NCI-H187 (cell line): ENCODE data around the gene FLYWCH1.
A peak's percentile ranks its signal among the peaks of the same experiment; 100 is the strongest.
"Not testable (repeated sequence)": the region's sequence is repeated elsewhere in the genome, so short reads cannot be mapped to it uniquely, and the experiment has no call there.

Experiments used
- DNase-seq, 2 experiments: peaks; one replicate each; lab custom pipeline; 2025; lab: John Stamatoyannopoulos, UW

Gene FLYWCH1

DNA sequence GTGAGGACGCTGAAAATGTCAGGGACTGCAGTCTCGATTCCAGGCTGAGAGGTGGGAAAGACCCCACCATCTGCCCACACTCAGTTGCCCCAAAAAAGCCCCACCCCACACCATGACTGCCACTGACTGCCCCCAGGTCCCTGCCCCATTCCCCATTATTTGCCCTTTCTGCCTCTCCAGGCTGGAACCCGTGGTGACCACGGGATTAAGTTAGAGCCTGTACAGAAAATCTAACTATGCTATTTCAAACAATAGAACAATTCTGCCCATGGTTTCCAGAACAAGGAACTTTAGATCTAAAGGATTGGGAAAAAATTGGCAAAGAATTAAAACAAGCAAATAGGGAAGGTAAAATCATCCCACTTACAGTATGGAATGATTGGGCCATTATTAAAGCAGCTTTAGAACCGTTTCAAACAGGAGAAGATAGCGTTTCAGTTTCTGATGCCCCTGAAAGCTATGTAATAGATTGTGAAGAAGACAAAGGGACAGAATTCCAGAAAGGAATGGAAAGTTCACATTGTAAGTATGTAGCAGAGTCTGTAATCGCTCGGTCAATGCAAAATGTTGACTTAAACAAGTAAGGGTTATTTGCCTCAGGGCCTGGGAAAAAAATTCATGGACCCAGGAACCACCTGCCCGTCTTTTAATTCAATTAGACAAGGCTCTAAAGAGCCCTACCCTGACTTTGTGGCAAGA, 14.4 kb downstream of the FLYWCH1 start:
- DNase-seq: no peak

DNA sequence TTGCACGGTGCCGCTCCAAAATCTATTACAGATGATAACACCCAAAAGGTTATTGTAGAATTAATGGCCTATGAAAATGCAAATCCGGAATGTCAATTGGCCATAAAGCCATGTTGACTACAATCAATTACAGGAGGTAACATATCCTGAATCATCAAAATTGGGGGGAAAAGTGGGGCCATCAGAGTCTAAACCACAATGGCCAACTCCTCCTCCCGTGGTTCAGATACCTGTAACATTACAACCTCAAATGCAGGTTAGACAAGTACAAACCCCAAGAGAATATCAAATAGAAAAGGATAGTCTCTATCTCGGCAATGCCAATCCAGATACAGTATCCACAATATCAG, 14.9 kb downstream of the FLYWCH1 start:
- DNase-seq: no peak

DNA sequence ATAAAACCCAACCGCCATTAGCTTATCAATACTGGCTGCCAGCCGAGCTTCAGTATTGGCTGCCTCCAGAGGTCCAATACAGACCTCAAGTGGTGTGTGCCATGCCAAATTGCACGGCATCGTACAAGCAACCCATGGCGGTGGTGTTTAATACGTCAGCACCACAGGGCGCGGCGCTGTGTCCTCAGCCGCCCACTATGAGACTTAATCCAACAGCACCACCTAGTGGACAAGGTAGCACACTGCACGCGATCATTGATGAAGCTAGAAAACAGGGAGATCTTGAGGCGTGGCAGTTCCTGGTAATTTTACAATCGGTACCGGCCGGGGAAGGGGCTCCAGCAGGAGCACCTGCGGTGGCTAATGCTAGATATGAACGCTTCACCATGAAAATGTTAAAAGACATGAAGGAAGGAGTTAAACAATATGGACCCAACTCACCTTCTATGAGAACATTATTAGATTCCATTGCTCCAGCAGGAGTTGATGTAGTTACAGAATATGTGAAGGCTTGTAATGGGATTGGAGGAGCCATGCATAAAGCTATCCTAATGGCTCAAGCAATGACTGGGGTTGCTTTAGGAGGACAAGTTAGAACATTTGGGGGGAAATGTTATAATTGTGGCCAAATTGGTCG, 15.4 kb downstream of the FLYWCH1 start:
- DNase-seq: peak; percentile 93

DNA sequence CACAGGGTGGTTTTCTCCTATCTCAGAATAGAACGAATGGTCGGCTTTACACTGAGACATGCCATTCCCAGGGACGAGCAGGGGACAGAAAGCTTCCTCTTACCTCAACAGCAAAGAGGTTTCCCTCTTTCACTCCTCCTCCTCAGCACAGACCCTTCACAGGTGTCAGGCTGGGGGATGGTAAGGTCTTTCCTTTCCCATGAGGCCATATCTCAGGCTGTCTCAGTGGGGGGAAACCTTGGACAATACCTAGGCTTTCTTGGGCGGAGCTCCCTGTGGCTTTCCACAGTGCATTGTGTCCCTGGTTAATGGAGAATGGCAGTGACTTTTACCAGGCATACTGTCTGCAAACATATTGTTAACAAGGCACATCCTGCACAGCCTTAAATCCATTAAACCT, 16.4 kb downstream of the FLYWCH1 start:
- DNase-seq: not testable (repeated sequence)

DNA sequence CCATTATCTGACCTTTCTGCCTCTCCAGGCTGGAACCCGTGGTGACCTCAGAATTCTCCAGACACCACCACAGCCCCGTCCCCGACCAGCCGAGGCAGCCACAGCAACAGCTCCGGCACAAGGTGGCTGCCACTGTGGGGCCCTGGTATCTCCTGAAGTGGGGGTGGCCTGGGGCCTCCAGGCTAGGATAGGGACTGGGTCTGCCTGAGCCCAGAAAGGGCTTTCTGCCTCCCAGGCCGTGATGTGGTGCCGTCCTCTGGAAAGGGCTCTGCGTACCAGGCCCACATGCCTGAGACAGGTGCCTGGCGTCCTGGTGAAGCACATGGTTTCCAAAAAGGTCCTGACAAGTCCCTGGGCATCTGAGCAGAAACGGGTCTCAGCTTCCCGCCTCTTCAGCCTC, 17.1 kb downstream of the FLYWCH1 start:
- no peak for DNase-seq

DNA sequence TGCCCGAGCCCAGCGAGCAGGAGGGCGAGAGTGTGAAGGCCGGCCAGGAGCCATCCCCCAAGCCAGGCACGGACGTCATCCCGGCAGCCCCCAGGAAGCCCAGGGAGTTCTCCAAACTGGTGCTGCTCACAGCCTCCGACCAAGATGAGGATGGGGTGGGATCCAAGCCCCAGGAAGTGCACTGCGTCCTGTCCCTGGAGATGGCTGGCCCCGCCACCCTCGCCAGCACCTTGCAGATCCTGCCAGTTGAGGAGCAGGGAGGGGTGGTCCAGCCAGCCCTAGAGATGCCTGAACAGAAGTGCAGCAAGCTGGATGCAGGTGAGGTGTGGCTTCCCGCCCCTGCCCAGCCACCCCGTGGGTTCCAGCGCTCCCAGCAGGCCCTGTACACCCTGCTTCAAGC, 18.0 kb downstream of the FLYWCH1 start:
- DNase-seq: no peak

DNA sequence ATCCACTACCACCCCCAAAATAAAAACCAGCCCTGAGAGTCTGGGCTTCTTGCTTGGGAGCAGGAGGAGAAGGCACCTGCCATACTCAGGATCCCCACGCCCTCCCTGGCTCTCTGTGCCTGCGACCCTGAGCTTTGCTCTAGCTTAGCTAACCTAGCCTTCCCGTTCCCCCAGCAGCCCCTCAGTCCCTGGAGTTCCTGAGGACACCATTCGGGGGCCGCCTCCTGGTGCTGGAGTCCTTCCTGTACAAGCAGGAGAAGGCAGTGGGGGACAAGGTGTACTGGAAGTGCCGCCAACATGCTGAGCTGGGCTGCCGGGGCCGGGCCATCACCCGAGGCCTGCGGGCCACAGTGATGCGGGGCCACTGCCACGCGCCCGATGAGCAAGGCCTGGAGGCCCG, 18.5 kb downstream of the FLYWCH1 start:
- no peak for DNase-seq

DNA sequence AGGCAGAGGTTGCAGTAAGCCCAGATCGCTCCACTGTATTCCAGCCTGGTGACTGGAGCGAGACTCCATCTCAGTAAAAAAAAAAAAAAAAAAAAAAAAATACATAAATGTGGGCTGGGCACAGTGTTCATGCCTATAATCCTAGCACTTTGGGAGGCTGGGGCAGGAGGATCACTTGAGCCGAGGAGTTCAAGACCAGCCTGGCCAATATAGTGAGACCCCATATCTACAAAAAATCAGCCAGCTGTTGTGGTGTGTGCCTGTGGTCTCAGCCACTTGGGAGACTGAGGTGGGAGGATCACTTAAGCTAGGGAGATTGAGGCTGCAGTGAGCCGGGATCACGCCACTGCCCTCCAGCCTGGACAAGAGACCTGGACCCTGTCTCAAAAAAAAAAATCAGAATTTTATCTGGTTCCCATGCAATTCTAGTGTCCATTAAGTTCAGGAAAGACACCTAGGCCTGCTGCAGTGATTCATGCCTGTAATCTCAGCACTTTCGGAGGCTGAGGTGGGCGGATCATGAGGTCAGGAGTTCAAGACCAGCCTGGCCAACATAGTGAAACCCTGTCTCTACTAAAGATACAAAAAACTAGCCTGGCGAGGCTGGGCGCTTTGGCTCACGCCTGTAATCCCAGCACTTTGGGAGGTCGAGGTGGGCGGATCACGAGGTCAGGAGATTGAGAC, 19.6 kb downstream of the FLYWCH1 start:
- DNase-seq: not testable (repeated sequence)

DNA sequence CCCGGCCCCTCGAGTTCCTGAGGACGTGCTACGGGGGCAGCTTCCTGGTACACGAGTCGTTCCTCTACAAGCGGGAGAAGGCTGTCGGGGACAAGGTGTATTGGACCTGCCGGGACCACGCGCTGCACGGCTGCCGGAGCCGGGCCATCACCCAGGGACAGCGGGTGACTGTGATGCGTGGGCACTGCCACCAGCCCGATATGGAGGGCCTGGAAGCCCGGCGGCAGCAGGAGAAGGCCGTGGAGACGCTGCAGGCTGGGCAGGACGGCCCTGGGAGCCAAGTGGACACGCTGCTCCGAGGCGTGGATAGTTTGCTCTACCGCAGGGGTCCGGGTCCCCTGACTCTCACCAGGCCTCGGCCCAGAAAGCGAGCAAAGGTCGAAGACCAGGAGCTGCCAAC, 21.4 kb downstream of the FLYWCH1 start:
- no peak for DNase-seq

DNA sequence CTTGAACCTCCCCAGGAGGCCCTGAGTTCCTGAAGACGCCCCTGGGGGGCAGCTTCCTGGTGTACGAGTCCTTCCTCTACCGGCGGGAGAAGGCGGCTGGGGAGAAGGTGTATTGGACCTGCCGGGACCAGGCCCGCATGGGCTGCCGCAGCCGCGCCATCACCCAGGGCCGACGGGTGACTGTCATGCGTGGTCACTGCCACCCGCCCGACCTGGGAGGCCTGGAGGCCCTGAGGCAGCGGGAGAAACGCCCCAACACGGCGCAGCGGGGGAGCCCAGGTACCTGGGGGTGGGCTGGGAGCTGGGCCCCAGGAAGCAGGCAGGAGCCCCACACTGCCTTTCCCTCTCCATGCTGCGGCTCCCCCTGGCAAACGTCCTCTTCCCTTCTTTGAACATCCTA, 22.0 kb downstream of the FLYWCH1 start:
- DNase-seq: no peak

DNA sequence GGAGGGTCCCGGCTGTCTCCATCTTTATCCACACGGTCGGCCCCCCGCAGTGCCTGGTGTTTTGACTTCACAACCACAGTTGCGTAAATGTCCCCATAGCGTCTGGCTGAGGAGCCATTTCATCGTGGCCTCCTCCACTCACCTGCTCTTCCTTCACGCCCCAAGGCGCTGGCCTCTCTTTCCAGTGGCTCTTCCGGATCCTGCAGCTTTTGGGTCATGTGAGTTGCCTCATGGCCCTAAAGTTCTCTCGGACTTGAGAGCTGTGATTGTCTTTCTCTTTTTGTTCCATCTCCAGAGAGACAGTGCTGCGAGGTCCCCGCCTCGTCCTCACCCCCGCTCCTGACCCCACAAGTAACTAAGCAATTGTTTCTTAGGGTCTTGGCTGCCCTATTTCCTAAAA, 22.7 kb downstream of the FLYWCH1 start:
- DNase-seq: no peak

DNA sequence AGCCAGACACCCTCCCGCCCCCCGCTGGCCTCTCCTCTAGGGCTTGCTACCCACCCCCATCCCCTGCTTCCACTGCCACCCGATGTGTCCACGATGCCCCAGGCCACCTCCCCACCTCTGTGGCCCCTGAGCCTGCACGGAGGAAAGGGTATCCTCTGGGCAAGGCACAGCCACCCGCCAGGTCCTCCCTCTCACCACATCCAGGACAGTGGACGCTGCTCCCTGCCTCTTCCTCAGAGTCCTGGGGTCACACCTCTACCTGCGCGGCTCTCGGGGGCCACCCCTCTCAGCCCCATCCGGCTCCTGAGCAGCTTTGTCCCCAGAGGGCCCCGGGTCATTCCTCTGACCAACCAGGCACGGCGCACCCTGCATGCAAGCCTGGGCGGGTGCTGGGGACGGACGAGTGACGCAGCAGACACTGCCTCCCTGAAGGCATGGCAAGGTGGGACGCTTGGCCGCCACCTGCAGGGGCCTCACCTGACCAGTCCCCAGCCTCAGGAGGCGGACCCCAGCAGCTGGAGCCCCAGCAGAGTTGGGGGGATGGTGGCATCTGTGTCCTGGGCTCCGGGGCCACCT, 24.8 kb downstream of the FLYWCH1 start:
- DNase-seq: no peak

DNA sequence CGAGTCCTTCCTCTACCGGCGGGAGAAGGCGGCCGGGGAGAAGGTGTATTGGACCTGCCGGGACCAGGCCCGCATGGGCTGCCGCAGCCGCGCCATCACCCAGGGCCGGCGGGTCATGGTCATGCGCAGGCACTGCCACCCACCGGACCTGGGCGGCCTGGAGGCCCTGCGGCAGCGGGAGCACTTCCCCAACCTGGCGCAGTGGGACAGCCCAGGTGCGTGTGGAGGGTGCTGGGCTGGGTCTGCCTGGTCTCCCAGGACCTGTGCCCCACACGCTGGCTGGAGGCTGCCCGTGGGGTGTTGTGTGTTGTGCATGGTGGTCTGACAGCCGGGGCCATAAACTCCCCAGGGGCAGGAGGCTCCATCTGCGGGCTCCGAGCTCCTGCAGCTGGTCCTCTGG, 25.4 kb downstream of the FLYWCH1 start:
- DNase-seq: no peak

DNA sequence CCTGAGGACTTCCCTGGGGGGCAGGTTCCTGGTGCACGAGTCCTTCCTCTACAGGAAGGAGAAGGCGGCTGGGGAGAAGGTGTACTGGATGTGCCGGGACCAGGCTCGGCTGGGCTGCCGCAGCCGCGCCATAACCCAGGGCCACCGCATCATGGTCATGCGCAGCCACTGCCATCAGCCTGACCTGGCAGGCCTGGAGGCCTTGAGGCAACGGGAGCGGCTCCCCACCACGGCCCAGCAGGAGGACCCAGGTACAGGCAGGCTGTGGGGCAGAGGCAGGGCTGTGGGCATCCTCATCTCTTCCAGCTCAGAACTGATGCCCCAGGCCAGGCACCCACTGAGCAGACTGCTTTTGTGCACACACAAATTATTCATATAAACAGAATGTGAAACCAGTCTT, 26.5 kb downstream of the FLYWCH1 start:
- DNase-seq: no peak

DNA sequence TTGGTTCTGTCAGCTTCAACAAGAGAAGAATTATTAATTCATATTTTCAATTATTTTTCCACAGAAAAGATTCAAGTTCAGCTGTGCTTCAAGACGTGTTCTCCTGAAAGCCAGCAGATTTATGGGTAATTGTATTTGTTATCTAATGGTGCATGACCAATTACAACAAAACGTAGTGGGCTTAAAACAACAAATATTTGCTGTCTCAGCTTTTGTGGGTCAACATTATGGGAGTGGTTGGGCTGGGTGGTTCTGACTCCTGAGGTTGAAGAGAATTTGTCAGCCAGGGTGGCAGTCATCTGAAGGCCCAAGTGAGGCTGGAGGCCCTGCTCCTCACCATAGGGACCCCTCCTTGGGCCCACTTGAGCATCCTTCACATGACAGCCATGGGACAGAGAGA, 28.2 kb downstream of the FLYWCH1 start:
- no peak for DNase-seq

DNA sequence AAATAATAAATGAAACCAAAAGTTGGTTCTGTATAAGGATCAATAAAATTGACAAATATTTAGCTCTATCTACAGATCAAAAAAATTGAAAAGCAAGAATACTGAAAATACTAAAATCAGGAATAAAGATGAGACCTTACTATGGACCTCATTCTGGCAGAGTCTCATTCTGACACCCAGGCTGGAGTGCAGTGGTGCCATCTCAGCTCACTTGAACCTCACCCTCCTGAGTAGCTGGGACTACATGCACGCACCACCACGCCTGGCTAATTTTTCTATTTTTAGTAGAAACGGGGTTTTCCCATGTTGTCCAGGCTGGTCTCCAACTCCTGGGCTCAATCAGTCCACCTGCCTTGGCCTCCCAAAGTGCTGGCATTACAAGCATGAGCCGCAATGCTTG, 30.3 kb downstream of the FLYWCH1 start:
- no peak for DNase-seq

DNA sequence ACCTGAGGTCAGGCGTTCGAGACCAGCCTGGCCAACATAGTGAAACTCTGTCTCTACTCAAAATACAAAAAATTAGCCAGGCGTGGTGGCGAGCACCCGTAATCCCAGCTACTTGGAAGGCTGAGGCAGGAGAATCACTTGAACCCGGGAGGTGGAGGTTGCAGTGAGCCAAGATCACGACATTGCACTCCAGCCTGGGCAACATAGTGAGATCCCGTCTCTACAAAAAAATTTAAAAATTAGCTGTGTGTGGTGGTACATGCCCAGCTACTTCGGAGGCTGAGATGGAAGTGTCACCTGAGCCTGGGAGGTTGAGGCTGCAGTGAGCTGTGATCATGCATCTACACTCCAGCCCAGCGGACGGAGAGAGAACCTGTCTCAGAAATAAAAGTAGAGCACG, 32.0 kb downstream of the FLYWCH1 start:
- not testable (repeated sequence) for DNase-seq

DNA sequence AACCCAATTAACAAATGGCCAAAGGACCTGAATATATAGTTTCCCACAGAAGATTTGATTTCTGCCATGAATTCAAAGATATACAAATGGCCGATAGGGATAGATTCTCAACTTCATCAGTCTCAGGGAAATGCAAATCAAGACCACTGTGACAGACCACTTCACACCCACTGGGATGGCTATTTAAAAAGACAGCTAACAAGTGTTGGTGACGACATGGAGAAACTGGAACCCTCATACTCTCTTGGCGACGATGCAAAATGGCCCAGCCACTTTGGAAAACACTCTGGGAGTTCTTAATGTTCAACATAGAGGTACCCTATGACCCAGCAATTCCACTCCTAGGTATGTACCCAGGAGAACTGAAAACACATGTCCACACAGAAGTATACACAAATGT, 34.9 kb downstream of the FLYWCH1 start:
- DNase-seq: no peak

DNA sequence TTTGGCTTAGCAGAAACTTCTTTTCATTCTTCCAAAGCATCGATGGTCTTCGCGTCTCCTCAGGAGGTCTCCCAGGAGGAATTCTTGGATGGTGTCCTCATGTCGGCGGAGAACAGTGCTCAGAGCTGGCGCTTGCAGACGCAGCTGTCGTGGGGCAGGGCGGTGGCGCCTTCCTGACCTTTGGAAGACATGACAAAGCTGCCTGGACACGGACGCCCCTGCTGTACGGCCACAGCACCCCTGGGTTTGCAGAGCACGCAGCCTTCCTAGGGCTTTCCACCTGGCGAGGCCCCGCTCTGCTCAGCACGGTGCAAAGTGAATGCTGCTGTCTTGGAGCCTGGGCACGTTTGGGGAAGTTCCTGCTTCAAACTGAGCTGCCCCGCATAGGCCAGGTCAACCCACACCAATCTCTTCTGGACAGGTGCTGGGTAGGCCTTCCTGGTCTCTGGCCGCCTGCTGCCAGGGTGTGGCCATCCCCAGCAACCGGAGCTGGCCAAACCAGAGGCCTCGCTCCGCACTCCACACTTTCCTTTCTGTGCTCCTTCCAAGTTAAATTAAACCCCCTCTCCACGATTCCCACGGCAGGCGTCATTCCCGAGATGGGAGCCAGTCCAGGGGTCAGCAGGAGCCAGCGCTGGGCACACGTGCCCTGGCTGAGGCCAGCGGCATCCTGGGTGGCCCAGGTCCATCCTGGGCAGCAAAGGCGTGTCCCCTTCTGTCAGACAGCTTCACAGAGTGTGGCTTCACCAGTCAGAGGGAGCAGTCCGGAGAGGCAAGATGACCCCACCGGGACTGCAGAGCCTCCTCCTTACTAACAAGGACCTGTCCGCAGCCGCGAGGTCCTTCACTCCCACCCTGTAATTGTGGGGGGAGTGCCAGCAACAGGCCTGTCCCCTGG, 37.3 kb downstream of the FLYWCH1 start:
- no peak for DNase-seq

DNA sequence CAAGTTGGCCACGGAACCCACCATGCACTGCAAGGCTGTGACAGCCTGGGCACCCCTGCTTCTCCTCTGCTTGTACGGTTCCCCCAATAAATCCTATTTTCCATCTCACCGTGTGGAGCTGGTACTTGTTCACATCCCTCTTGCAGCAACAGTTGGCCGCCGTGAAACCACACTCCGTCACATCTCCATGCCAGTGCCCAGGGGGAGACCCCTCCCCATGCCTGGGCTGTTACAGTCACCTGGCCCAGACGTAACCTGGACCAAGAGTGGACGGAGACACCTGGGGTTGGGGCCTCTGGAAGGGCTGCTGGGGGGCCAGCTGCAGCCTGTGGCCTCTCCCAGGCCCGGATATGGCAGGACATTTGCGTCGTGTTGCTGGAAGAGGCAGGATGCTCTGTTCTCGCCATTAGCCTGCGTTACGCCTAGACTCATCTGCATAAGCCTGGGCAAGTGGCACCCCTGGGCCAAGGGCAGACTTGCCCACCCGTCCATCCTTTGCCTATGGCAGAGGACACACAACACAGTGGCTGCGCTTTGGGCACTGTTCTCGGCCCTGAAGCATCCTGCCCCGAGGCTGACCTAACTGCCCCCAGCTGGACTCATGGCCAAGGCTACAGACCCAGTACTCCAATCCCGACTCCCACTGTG, 38.1 kb downstream of the FLYWCH1 start:
- DNase-seq: no peak

DNA sequence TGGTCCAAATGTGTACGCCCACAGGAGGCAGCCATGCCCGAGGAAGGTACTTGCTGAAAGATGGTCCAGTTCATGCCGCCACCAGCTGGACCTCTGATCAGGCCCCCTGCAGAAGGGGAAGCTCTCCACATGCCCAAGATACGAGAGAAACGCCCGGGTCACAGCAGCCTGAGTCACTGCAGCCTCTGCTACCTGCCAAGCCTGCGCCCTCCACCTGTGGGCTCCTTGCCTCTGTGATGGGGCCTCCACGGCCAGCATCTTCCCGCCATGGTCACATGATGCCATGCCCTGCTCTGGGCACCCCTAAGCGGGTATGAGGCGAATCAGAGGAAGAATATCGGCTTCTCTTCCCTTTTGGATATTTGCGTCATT, 38.6 kb downstream of the FLYWCH1 start:
- DNase-seq: no peak

DNA sequence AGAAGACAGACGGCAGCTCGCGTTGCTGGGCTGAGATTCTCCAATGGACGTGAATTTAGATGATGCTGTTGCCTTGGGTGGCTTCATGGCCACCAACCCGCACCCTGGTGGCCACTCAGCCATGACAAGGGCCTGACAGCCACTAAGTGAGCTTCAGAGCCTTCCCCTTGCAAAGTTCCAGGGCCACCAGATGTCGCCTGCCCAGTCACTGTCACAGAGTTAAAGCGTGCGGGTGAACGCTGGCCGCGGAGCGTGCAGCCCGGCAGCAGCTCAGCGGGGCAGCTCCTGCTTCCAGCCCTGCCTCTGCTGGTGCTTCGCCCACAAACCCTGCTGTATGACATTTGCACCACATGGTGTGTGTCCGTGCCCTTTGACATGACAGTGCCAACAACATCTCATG, 39.0 kb downstream of the FLYWCH1 start:
- DNase-seq: no peak
